GM21723 (cell line): ENCODE results near the gene DLGAP1.

ENCODE experiments used
- ATAC-seq: cut with Tn5 transposase; IDR thresholded peaks from one replicate; pipeline ENCODE4 v1.9.1; 2021; ENCODE audit warnings: mild to moderate bottlenecking, moderate library complexity; ENCODE audit not compliant: unreplicated experiment

DLGAP1 gene

GRCh38 chr18:3836483-3837335 lies 618.4 kb downstream of the DLGAP1 start:
- ATAC-seq: no peak

DNA sequence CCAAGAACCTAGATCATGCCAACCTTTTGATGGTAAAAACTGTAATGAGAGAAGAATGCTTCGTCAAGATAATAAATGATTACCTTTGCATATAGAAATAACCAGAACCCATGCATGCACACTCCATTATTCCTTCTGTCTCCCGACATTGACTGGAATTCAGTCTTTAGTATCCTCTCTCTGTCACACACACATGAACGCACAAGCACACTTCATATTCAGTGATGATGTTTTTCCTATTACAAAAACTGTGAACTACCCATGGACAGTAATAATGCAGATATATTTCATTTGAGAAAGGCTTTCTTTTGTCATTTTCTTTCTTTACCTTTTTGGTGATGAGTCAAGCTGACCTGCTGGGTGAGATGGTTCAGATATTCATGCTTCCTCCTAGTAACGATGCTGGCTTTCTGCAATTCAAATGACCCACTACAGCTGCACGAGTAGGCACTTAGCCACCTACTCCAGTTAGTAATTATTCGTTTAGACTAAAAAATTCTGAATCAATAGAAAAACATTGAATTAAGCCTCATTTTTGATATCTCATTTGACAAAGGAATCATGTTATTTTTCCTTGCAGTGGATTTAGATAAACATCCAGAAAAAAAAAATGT lies 623.0 kb downstream of the DLGAP1 start:
- no peak for ATAC-seq

- ATAC-seq: no peak
Observed at GRCh38 chr18:3830604-3831003, 624.5 kb downstream of the DLGAP1 start.

GRCh38 chr18:3827236-3827845 lies 627.8 kb downstream of the DLGAP1 start:
- ATAC-seq: no peak

- ATAC-seq: no peak
Observed at GRCh38 chr18:3826021-3826420, 629.1 kb downstream of the DLGAP1 start.

DNA sequence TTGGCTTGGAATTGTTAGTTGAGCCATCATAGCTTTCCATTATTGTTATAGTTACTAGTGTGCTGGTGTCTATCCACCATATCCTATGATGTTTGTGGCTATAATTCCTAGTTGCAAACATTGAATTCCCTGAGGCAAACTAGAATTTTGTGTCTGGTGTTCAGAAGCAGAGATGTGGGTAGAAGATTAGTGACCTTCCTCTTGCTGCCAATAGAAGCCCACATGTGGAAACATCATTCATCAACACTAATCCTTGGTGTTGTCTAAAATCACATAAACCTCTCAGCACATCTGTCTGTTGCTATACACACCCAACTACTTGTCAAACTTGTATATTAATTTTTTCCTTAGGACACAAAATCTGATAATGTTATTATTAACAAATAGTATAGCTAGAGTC lies 631.0 kb downstream of the DLGAP1 start:
- no peak for ATAC-seq

DNA sequence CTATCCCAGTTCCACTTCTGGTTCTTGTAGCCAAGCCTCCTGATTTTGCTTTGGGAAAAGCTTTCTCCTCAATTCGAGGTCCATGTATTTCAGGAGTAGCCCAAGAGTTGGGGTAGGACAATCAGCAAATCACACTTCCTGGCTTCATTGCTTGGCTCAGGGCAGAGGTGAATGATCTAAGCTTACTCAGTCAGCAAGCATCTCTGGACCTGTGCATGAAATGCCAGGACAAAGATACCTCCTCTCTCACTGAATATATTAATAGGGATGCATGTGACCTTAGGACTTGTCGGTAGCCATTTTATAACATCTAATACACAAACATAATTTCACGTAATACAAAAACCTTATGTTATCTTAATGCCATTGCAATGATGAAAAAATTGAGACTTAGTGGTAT lies 632.0 kb downstream of the DLGAP1 start:
- no peak for ATAC-seq

GRCh38 chr18:3821524-3821923 lies 633.6 kb downstream of the DLGAP1 start:
- ATAC-seq: no peak

DNA sequence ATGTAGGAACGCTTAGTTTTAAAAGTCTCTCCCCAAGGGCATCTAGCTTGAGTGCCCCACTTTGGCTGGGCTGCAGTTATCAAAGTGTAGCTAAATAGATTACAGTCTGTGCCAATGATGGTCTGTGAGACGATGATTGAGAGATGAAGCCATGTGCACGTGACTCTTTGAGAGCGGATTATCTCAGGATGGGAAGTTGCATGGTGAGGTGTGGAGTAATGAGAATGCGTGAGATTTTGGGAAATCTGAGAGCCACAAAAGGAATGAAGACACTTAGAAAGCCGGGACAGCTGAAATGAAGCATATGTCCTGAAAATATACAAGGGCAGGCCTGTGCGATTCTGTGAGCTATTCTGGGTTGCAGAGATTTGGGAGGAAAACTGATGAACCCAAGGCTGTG lies 635.1 kb downstream of the DLGAP1 start:
- ATAC-seq: no peak

- ATAC-seq: no peak
Observed at GRCh38 chr18:3816610-3817363, 638.3 kb downstream of the DLGAP1 start.

GRCh38 chr18:3815991-3816390 lies 639.1 kb downstream of the DLGAP1 start:
- no peak for ATAC-seq

DNA sequence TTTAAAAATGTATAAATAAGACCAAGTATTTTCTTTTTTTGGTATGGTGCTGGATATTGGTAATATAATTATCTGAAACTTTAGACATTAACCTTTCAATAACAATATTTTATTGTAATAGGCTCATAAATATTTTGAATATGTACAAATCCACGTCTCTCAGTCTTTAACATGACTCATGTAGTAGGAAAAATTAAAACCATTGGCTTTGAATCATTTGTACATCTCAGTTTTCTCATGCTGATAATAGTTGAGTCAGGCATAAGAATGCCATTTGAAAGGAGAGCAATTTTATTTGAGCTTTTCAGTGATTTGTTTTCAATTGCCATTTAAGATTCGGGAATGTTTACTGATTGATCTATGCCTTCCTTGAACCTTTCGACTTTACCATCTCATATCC lies 640.3 kb downstream of the DLGAP1 start:
- no peak for ATAC-seq

DNA sequence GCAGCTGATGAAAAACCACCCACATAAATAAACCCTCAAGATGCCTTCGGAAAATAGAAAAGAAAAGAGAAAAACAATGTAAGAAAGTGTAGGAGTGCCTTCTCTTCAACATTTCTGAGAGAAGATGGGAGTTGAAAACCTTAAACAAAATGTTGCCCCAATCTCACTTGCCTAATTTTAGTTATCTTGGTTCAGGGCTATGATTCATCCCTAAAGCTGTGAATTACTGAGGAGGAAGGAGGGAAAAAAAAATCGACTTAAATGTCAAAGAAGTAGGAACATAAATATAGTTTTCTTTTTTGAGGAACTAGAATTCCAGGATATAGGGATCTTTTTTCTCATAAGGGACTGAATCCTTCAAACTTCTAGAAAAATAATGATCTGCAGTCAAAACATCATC lies 644.8 kb downstream of the DLGAP1 start:
- ATAC-seq: no peak

- ATAC-seq: no peak
Observed at GRCh38 chr18:3808985-3809780, 645.9 kb downstream of the DLGAP1 start.

DNA sequence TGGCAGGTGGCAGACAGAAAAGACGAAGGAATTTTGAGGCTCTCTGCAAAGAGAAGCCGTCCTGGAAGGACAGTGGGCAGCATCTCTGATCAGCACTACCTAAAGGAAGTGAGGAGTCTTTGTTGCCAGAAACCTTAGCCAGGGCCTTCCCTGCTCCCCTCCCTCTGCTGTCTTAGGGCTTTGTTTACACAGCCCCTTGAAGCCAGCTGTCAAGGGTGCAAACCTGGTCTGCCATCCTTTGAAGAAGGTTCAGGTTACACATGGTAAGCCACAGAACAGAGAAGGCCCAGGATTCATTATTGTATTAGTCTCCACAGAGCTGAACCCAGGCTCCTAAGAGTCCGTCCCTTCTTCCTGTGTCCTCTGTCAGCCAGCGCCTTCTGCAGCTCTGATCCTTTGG lies 648.5 kb downstream of the DLGAP1 start:
- ATAC-seq: no peak

GRCh38 chr18:3804336-3804735 lies 650.8 kb downstream of the DLGAP1 start:
- ATAC-seq: no peak

DNA sequence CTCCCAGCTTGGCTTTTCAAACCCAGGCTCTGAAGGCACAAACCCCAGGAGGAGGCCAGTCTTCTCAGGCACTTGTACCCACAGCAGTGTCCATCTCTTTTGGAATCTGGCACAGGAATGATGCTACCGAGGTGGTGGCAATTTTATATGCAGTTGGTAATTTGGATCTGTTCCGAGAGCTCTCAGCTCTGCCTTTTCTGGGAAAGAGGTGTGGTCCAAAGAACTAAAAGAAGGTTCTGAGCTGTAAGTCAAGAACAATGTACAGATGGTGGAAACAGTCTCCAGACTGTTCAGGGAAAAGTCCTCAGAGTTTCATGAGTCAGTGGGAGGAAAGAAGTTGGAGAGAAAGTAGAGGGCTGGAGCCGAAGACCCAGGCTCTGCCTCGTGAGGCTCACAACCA lies 651.8 kb downstream of the DLGAP1 start:
- no peak for ATAC-seq

DNA sequence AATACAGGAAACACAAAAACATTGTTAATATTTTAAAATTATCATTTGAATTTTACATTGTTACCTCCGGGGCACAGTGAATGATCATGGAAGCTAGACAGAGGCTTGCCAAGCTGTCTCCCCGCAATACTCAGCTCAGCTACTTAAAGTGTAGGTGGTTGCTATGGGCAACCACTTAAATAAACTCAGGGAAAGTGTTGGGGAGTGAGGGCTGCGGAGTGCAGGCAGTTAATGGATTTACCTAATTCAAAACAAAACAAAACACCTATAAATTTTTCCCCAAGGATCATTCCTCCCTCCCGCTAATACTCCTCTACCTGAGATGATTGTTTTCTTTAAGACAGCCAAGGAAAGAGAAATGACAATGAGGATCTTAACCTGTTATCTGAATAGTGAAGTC lies 655.6 kb downstream of the DLGAP1 start:
- ATAC-seq: no peak

DNA sequence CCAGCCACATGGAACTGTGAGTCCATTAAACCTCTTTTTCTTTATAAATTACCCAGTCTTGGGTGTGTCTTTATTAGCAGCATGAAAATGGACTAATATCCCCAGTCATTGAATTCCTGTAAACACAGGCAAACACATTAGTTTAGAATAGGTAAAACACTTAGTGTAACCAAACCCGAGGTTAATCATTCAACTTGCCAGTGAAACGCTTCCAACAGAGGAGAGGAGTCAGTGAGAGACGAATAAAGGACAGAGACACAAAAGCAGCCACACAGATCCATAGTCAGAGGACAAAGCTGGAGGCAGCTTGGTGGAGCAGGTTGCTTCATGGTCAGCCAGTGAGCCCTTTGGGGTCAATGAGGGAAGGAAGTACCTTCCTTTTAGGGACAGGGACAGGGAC lies 657.1 kb downstream of the DLGAP1 start:
- ATAC-seq: no peak

GRCh38 chr18:3796434-3796833 lies 658.7 kb downstream of the DLGAP1 start:
- ATAC-seq: no peak
